Progenitor cell of endocrine pancreas (in vitro differentiated cells): ENCODE results near the gene MAP3K14. TPM values are rescaled to one million over a fixed set of nuclear protein-coding genes. Genes with fewer than 3 reads are reported as not detected.
A peak's percentile ranks its signal among the peaks of the same experiment; 100 is the strongest.

Experiments used
- DNase-seq: peaks from one replicate; pipeline ENCODE4 v3.0.0; 2021; ENCODE audit warnings: low spot score; ENCODE audit not compliant: unreplicated experiment
- H3K27ac Mint-ChIP-seq: 2 replicates; pipeline ENCODE4 v1.8.0; 2021; ENCODE audit warnings: mild to moderate bottlenecking, moderate library complexity, mixed read lengths
- H3K27me3 Mint-ChIP-seq: 2 replicates; pipeline ENCODE4 v1.8.0; 2021; ENCODE audit warnings: mixed read lengths
- H3K36me3 Mint-ChIP-seq: 2 replicates; pipeline ENCODE4 v1.8.0; 2022; ENCODE audit warnings: mixed read lengths; ENCODE audit not compliant: insufficient read depth
- H3K4me1 Mint-ChIP-seq: 2 replicates; pipeline ENCODE4 v1.8.0; 2021; ENCODE audit warnings: low read depth, mixed read lengths
- H3K4me3 Mint-ChIP-seq: 2 replicates; pipeline ENCODE4 v1.8.0; 2021; ENCODE audit warnings: low read depth, mild to moderate bottlenecking, moderate library complexity, mixed read lengths
- H3K9me3 Mint-ChIP-seq: 2 replicates; pipeline ENCODE4 v1.8.0; 2021; ENCODE audit warnings: low read depth, mixed read lengths
- CTCF ChIP-seq: fragments of 200-600 bp; sonication (generic); IDR thresholded peaks from one replicate; pipeline ENCODE4 v1.5.0; 2021; ENCODE audit warnings: antibody characterized with exemption, mild to moderate bottlenecking; ENCODE audit not compliant: unreplicated experiment
- total RNA-seq: library from RNA; stranded (reverse); gene quantifications from 2 replicates; pipeline ENCODE4 v1.2.1, GENCODE V29; 2021

Gene MAP3K14
- total RNA-seq, 1 donor from 2014 or later: 7.8 TPM

GRCh38 chr17:45247429-45248131 lies 69.2 kb downstream of the MAP3K14 start:
- Mint-ChIP-seq H3K27ac (peak overlapping the region; percentile 99), H3K4me1 (peaks cover 9% of the 10 kb centered on the region), H3K27me3 (peaks cover 4% of the 10 kb centered on the region), H3K36me3 (peaks cover 2% of the 10 kb centered on the region), H3K9me3 (no peaks in the 10 kb centered on the region), H3K4me3 (peak overlapping the region; percentile 89)
- TF ChIP-seq CTCF: no peak
- peak; percentile 89 for DNase-seq

GRCh38 chr17:45246861-45247428 lies 69.9 kb downstream of the MAP3K14 start:
- Mint-ChIP-seq H3K4me3 (peak overlapping the region; percentile 89), H3K9me3 (no peaks in the 10 kb centered on the region), H3K4me1 (peaks cover 9% of the 10 kb centered on the region), H3K27ac (peak overlapping the region; percentile 99), H3K27me3 (peaks cover 5% of the 10 kb centered on the region), H3K36me3 (peaks cover 2% of the 10 kb centered on the region)
- TF ChIP-seq CTCF: peak; percentile 73
- DNase-seq: peak; percentile 58

- no peak for TF ChIP-seq CTCF
- Mint-ChIP-seq H3K9me3 (no peaks in the 10 kb centered on the region), H3K27ac (no peak overlapping the region), H3K36me3 (peaks cover 2% of the 10 kb centered on the region), H3K27me3 (peaks cover 5% of the 10 kb centered on the region), H3K4me1 (peaks cover 9% of the 10 kb centered on the region), H3K4me3 (peak overlapping the region; percentile 89)
- no peak for DNase-seq
Measured at GRCh38 chr17:45246338-45246737, 70.5 kb downstream of the MAP3K14 start.

- Mint-ChIP-seq H3K27me3 (peaks cover 15% of the 10 kb centered on the region), H3K9me3 (no peaks in the 10 kb centered on the region), H3K27ac (no peak overlapping the region), H3K4me1 (peaks cover 13% of the 10 kb centered on the region), H3K36me3 (peaks cover under 1% of the 10 kb centered on the region), H3K4me3 (peak overlapping the region; percentile 26)
- no peak for DNase-seq
- no peak for TF ChIP-seq CTCF
Measured at GRCh38 chr17:45244725-45245656, 71.8 kb downstream of the MAP3K14 start.

- H3K27ac Mint-ChIP-seq: no peak overlapping the region
- no peak for DNase-seq
- H3K4me3 Mint-ChIP-seq: no peak overlapping the region
- H3K27me3 Mint-ChIP-seq: peaks cover 27% of the 10 kb centered on the region
- peaks cover 11% of the 10 kb centered on the region for H3K4me1 Mint-ChIP-seq
- no peak for TF ChIP-seq CTCF
- no peaks in the 10 kb centered on the region for H3K36me3 Mint-ChIP-seq
- no peaks in the 10 kb centered on the region for H3K9me3 Mint-ChIP-seq
Measured at GRCh38 chr17:45243750-45244149, 73.1 kb downstream of the MAP3K14 start.
